Suprapubic skin (tissue), 4 donors: ENCODE results near the gene DEPP1.

Experiments used
- POLR2A ChIP-seq, 2 donors: fragments of 450-650 bp; IDR thresholded peaks; one replicate each; pipeline ENCODE4 v1.6.1; 2017; ENCODE audit warnings: antibody characterized with exemption in 2 of 2, mild to moderate bottlenecking in 2 of 2, moderate library complexity in 2 of 2
- POLR2AphosphoS5 ChIP-seq, 3 donors: sonication (generic); formaldehyde crosslinking; IDR thresholded peaks; one replicate each; pipeline ENCODE4 v1.6.1; 2017; ENCODE audit warnings: antibody characterized with exemption in 3 of 3
- TF ChIP-seq, protein P1 (sequence below), 2 donors: fragments of 200-600 bp in 1 of 2; fragments of 450-650 bp in 1 of 2; sonication (generic) in 1 of 2; IDR thresholded peaks; one replicate each; pipeline ENCODE4 v1.5.1; 2016 to 2019; ENCODE audit warnings: antibody characterized with exemption in 2 of 2, mild to moderate bottlenecking in 1 of 2, moderate library complexity in 1 of 2

DNA sequence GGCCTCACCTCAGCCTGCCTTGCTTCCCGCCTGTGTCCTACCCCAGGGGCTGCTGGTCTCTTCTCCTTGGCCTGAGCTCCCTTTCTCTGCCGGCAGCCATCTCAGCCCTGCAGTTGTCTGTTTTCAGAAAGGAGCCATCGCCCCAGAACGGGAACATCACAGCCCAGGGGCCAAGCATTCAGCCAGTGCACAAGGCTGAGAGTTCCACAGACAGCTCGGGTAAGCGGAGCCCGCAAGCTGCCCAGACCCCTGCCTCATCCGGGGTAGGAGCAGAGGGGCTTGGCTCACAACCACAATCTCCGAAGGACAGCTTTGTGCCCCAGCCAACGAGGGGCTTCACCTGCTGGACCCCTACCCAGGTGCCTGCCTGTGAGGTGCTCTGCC, 5.3 kb upstream of the DEPP1 start:
- TF ChIP-seq, protein P1, sequence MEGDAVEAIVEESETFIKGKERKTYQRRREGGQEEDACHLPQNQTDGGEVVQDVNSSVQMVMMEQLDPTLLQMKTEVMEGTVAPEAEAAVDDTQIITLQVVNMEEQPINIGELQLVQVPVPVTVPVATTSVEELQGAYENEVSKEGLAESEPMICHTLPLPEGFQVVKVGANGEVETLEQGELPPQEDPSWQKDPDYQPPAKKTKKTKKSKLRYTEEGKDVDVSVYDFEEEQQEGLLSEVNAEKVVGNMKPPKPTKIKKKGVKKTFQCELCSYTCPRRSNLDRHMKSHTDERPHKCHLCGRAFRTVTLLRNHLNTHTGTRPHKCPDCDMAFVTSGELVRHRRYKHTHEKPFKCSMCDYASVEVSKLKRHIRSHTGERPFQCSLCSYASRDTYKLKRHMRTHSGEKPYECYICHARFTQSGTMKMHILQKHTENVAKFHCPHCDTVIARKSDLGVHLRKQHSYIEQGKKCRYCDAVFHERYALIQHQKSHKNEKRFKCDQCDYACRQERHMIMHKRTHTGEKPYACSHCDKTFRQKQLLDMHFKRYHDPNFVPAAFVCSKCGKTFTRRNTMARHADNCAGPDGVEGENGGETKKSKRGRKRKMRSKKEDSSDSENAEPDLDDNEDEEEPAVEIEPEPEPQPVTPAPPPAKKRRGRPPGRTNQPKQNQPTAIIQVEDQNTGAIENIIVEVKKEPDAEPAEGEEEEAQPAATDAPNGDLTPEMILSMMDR (IDR thresholded peaks at IDR 0.05), result no peak
- no peak for TF ChIP-seq POLR2AphosphoS5 (IDR thresholded peaks at IDR 0.05)
- no peak for TF ChIP-seq POLR2A (IDR thresholded peaks at IDR 0.05)
